ENCODE measurements around the gene XBP1. TPM values are rescaled to one million over a fixed set of nuclear protein-coding genes. Genes with fewer than 3 reads are reported as not detected.

The XBP1 gene
- total RNA-seq, 2 experiments from 2014 or later = 35.8 to 118 TPM

DNA sequence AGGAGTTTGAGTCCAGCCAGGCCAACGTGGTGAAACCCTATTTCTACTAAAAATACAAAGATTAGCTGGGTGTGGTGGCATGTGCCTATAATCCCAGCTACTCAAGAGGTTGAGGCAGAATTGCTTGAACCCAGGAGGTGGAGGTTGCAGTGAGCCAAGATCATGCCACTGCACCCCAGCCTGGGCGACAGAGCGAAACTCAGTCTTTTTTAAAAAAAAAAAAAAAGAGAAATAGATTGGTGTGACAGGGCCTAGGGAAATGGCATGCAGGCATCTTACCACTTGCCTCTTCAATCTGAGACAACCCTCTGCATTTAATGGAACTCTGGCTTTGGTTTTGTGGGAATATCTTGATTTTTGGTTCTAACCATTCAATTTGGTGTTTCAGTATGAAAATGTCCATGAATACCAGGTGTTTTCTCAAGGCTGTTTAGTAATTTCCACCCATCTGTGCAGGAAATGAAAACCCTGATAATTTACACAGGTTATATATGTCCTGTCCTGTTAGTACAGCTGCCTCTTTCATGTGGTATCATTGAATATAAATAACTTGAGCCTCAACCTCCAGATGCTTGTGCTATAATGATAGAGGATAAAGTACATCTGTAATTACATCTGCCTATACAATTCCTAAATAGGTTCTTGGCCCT lies 8.4 kb downstream of the XBP1 start:
- H4K20me1 ChIP-seq (ENCODE audit: insufficient read depth, low read length) = peaks cover 29% of the 10 kb centered on the region
- peak; percentile 95 for DNase-seq (ENCODE audit: low spot score)
- no peak overlapping the region for H2AFZ ChIP-seq (ENCODE audit: low read length)
- peak overlapping the region; percentile 58 for H3K27ac ChIP-seq (ENCODE audit: low read depth, low read length, poor library complexity, severe bottlenecking)
- H3K4me2 ChIP-seq (ENCODE audit: low read length) = peak overlapping the region; percentile 69
- H3K4me3 ChIP-seq (ENCODE audit: low read depth, low read length, poor library complexity, severe bottlenecking) = peak overlapping the region; percentile 33
- ChIA-PET CTCF (ENCODE audit: unreplicated experiment) (no interaction called here), POLR2A (interaction anchor here (0.8 to 1.4 kb wide), 3 partner anchors 9 to 26 kb away, joined by 3 to 5 read pairs (median 4); partner anchors contain the start of gene XBP1)
- peaks cover 68% of the 10 kb centered on the region for H3K36me3 ChIP-seq (ENCODE audit: insufficient read depth, low read length)
- H3K79me2 ChIP-seq (ENCODE audit: insufficient read depth, low read depth, low read length) = no peaks in the 10 kb centered on the region
- intact Hi-C loops (cut with micrococcal nuclease; ENCODE audit: unreplicated experiment) = loop anchor here (1.0 to 5.0 kb wide), 4 partner anchors 31 to 801 kb away; partner anchors contain the start of gene ZNRF3
- TF ChIP-seq EZH2phosphoT487 (IDR thresholded peaks at IDR 0.05; ENCODE audit: borderline replicate concordance, low read depth, low read length) (no peak), CTCF (conservative IDR thresholded peaks at IDR 0.05; ENCODE audit: low read length) (no peak)
- no peaks in the 10 kb centered on the region for H3K9me2 ChIP-seq (ENCODE audit: insufficient read depth, low read length)
- H3K4me1 ChIP-seq (ENCODE audit: insufficient read depth, low read length, poor library complexity, severe bottlenecking) = peaks cover 33% of the 10 kb centered on the region
- no peaks in the 10 kb centered on the region for H3K9me3 ChIP-seq (ENCODE audit: low read length)
- BruUV-seq (replicated peaks) = no TSS peak

- ChIA-PET POLR2A (interaction anchor here (0.6 to 1.4 kb wide), 5 partner anchors 8 to 50 kb away, joined by 3 to 6 read pairs (median 4); partner anchors contain the start of gene XBP1), CTCF (ENCODE audit: unreplicated experiment) (no interaction called here)
- peak overlapping the region; percentile 56 for H3K4me2 ChIP-seq (ENCODE audit: low read length)
- peaks cover 33% of the 10 kb centered on the region for H3K4me1 ChIP-seq (ENCODE audit: insufficient read depth, low read length, poor library complexity, severe bottlenecking)
- H3K4me3 ChIP-seq (ENCODE audit: low read depth, low read length, poor library complexity, severe bottlenecking) = no peak overlapping the region
- H2AFZ ChIP-seq (ENCODE audit: low read length) = no peak overlapping the region
- H3K79me2 ChIP-seq (ENCODE audit: insufficient read depth, low read depth, low read length) = no peaks in the 10 kb centered on the region
- intact Hi-C loops (cut with micrococcal nuclease; ENCODE audit: unreplicated experiment) = loop anchor here (5.0 kb wide), 1 partner anchor 91 kb away; the partner anchor contains the start of gene ZNRF3
- no peak overlapping the region for H3K27ac ChIP-seq (ENCODE audit: low read depth, low read length, poor library complexity, severe bottlenecking)
- no peaks in the 10 kb centered on the region for H3K9me3 ChIP-seq (ENCODE audit: low read length)
- BruUV-seq (replicated peaks) = no TSS peak
- DNase-seq (ENCODE audit: low spot score) = no peak
- no peak for TF ChIP-seq CTCF (conservative IDR thresholded peaks at IDR 0.05; ENCODE audit: low read length)
- TF ChIP-seq EZH2phosphoT487 (IDR thresholded peaks at IDR 0.05; ENCODE audit: borderline replicate concordance, low read depth, low read length) = no peak
- peaks cover 70% of the 10 kb centered on the region for H3K36me3 ChIP-seq (ENCODE audit: insufficient read depth, low read length)
- H4K20me1 ChIP-seq (ENCODE audit: insufficient read depth, low read length) = peaks cover 36% of the 10 kb centered on the region
- no peaks in the 10 kb centered on the region for H3K9me2 ChIP-seq (ENCODE audit: insufficient read depth, low read length)
Observed at GRCh38 chr22:28791124-28791523, 9.2 kb downstream of the XBP1 start.

- no peak for DNase-seq (ENCODE audit: low spot score)
- CTCF ChIA-PET (ENCODE audit: unreplicated experiment) = no interaction called here
- H3K36me3 ChIP-seq (ENCODE audit: insufficient read depth, low read length) = peaks cover 70% of the 10 kb centered on the region
- H3K9me2 ChIP-seq (ENCODE audit: insufficient read depth, low read length) = no peaks in the 10 kb centered on the region
- H2AFZ ChIP-seq (ENCODE audit: low read length) = no peak overlapping the region
- intact Hi-C loops (cut with micrococcal nuclease; ENCODE audit: unreplicated experiment) = no loop called here
- no peak overlapping the region for H3K27ac ChIP-seq (ENCODE audit: low read depth, low read length, poor library complexity, severe bottlenecking)
- TF ChIP-seq CTCF (conservative IDR thresholded peaks at IDR 0.05; ENCODE audit: low read length) (no peak), EZH2phosphoT487 (IDR thresholded peaks at IDR 0.05; ENCODE audit: borderline replicate concordance, low read depth, low read length) (no peak)
- H3K4me1 ChIP-seq (ENCODE audit: insufficient read depth, low read length, poor library complexity, severe bottlenecking) = peaks cover 33% of the 10 kb centered on the region
- no peaks in the 10 kb centered on the region for H3K9me3 ChIP-seq (ENCODE audit: low read length)
- no TSS peak for BruUV-seq (replicated peaks)
- POLR2A ChIA-PET = interaction anchor here (0.5 to 1.6 kb wide), 4 partner anchors 15 to 73 kb away, joined by 3 to 7 read pairs (median 5); no protein-coding TSS in a partner anchor
- no peak overlapping the region for H3K4me2 ChIP-seq (ENCODE audit: low read length)
- H4K20me1 ChIP-seq (ENCODE audit: insufficient read depth, low read length) = peaks cover 26% of the 10 kb centered on the region
- no peak overlapping the region for H3K4me3 ChIP-seq (ENCODE audit: low read depth, low read length, poor library complexity, severe bottlenecking)
- H3K79me2 ChIP-seq (ENCODE audit: insufficient read depth, low read depth, low read length) = no peaks in the 10 kb centered on the region
Observed at GRCh38 chr22:28788601-28789000, 11.8 kb downstream of the XBP1 start.
